GM23338 (cell line): Measurements from ENCODE around the gene C1QTNF5. TPM values are rescaled to one million over a fixed set of nuclear protein-coding genes. Genes with fewer than 3 reads are reported as not detected.

Experiments
- ATAC-seq: fragments of 200-7000 bp; cut with Tn5 transposase; 3 replicates; pipeline ENCODE4 v1.9.1; 2020
- DNase-seq: peaks from one replicate; pipeline ENCODE4 v3.0.0-alpha.2; 2015; ENCODE audit warnings: low spot score
- H2AFZ ChIP-seq: fragments of 200-600 bp; sonication (generic); 2 replicates; pipeline ENCODE4 v1.8.0; 2016; ENCODE audit warnings: antibody characterized with exemption, mild to moderate bottlenecking, moderate library complexity
- H3F3A ChIP-seq: fragments of 200-600 bp; sonication (generic); replicated peaks from 2 replicates; pipeline ENCODE4 v1.8.0; 2017; ENCODE audit warnings: antibody characterized with exemption, mixed run types, low read depth
- H3K27ac ChIP-seq: fragments of 200-600 bp; sonication (generic); 2 replicates; pipeline ENCODE4 v1.6.1; 2016; ENCODE audit warnings: low read depth
- H3K27me3 ChIP-seq: fragments of 200-600 bp; sonication (generic); 2 replicates; pipeline ENCODE4 v1.8.0; 2016; ENCODE audit warnings: mild to moderate bottlenecking, mixed run types, moderate library complexity; ENCODE audit not compliant: insufficient read depth
- H3K36me3 ChIP-seq: fragments of 200-600 bp; sonication (generic); 2 replicates; pipeline ENCODE4 v1.8.0; 2016; ENCODE audit warnings: mild to moderate bottlenecking; ENCODE audit not compliant: insufficient read depth
- H3K4me1 ChIP-seq: fragments of 200-600 bp; sonication (generic); 2 replicates; pipeline ENCODE4 v1.8.0; 2016; ENCODE audit warnings: mild to moderate bottlenecking, moderate library complexity; ENCODE audit not compliant: insufficient read depth
- H3K4me2 ChIP-seq: fragments of 200-600 bp; sonication (generic); 2 replicates; pipeline ENCODE4 v1.7.1; 2017; ENCODE audit warnings: mixed run types
- H3K4me3 ChIP-seq: fragments of 200-600 bp; sonication (generic); 2 replicates; pipeline ENCODE4 v1.6.1; 2016; ENCODE audit warnings: mixed run types
- H3K79me2 ChIP-seq: fragments of 200-600 bp; sonication (generic); replicated peaks from 2 replicates; pipeline ENCODE4 v1.8.0; 2017; ENCODE audit warnings: mild to moderate bottlenecking; ENCODE audit not compliant: insufficient read depth
- H3K9me2 ChIP-seq: fragments of 200-600 bp; sonication (generic); 2 replicates; pipeline ENCODE4 v1.8.0; 2017; ENCODE audit not compliant: insufficient read depth
- H4K20me1 ChIP-seq: fragments of 200-600 bp; sonication (generic); replicated peaks from 2 replicates; pipeline ENCODE4 v1.8.0; 2017; ENCODE audit warnings: mild to moderate bottlenecking; ENCODE audit not compliant: insufficient read depth
- H3K27ac Mint-ChIP-seq: 2 replicates; pipeline ENCODE4 v1.8.0; 2020; ENCODE audit warnings: inconsistent platforms, mild to moderate bottlenecking, moderate library complexity, mixed read lengths
- H3K27me3 Mint-ChIP-seq: 3 replicates; pipeline ENCODE4 v1.8.0; 2022; ENCODE audit warnings: low read depth, mild to moderate bottlenecking, moderate library complexity, mixed read lengths, inconsistent platforms; ENCODE audit not compliant: insufficient read depth, poor library complexity
- H3K36me3 Mint-ChIP-seq: 3 replicates; pipeline ENCODE4 v1.8.0; 2021; ENCODE audit warnings: low read depth, mild to moderate bottlenecking, inconsistent platforms, moderate library complexity, mixed read lengths
- H3K4me1 Mint-ChIP-seq: 3 replicates; pipeline ENCODE4 v1.8.0; 2020; ENCODE audit warnings: mild to moderate bottlenecking, inconsistent platforms, mixed read lengths
- H3K4me3 Mint-ChIP-seq: 3 replicates; pipeline ENCODE4 v1.8.0; 2021; ENCODE audit warnings: moderate library complexity, mild to moderate bottlenecking, inconsistent platforms, mixed read lengths
- H3K9me3 Mint-ChIP-seq: 3 replicates; pipeline ENCODE4 v1.8.0; 2020; ENCODE audit warnings: moderate library complexity, mild to moderate bottlenecking, inconsistent platforms, mixed read lengths
- CREB1 ChIP-seq: fragments of 250-450 bp; sonication (Bioruptor Pico); IDR thresholded peaks from 2 replicates; pipeline ENCODE4 v1.5.0; 2020; ENCODE audit warnings: low read depth, mild to moderate bottlenecking, moderate library complexity
- EZH2 ChIP-seq: fragments of 200-600 bp; sonication (generic); IDR thresholded peaks from one replicate; pipeline ENCODE4 v1.8.0; 2017; ENCODE audit warnings: antibody characterized with exemption, mild to moderate bottlenecking, low read depth; ENCODE audit not compliant: unreplicated experiment
- EZH2phosphoT487 ChIP-seq: fragments of 200-600 bp; sonication (generic); IDR thresholded peaks from one replicate; pipeline ENCODE4 v1.8.1; 2018; ENCODE audit warnings: antibody characterized with exemption; ENCODE audit not compliant: unreplicated experiment
- JUNB ChIP-seq: IDR thresholded peaks from one replicate; pipeline ENCODE4 v1.6.1; 2016; ENCODE audit warnings: antibody characterized with exemption; ENCODE audit not compliant: unreplicated experiment
- NANOG ChIP-seq: IDR thresholded peaks from 2 replicates; pipeline ENCODE4 v1.6.1; 2016; ENCODE audit warnings: antibody characterized with exemption, borderline replicate concordance
- POLR2AphosphoS5 ChIP-seq: IDR thresholded peaks from 2 replicates; pipeline ENCODE4 v1.6.1; 2016; ENCODE audit warnings: antibody characterized with exemption, low read depth
- STAT1 ChIP-seq: IDR thresholded peaks from one replicate; pipeline ENCODE4 v1.6.1; 2016; ENCODE audit warnings: antibody characterized with exemption; ENCODE audit not compliant: unreplicated experiment
- ZNF114 ChIP-seq: fragments of 250-450 bp; sonication (Bioruptor Pico); IDR thresholded peaks from 2 replicates; pipeline ENCODE4 v1.5.0; 2020; ENCODE audit warnings: mild to moderate bottlenecking, moderate library complexity
- ZNF331 ChIP-seq: fragments of 250-450 bp; sonication (Bioruptor Pico); IDR thresholded peaks from 2 replicates; pipeline ENCODE4 v1.5.0; 2020; ENCODE audit warnings: low read depth, mild to moderate bottlenecking, moderate library complexity
- polyA plus RNA-seq: library from polyadenylated mRNA; unstranded; fragments of >200 nt; fragmentation: Nextera tagmentation; extraction: Ambion mirVana; gene quantifications from 2 replicates; pipeline ENCODE4 v1.2.1, GENCODE V29; 2016
- total RNA-seq: library from RNA; depleted of rRNA; stranded (reverse); fragments of >200 nt; shearing (Covaris generic); gene quantifications from 2 replicates; pipeline ENCODE4 v1.2.3, GENCODE V29; 2014
- TF ChIP-seq, protein P1 (sequence below): IDR thresholded peaks from one replicate; pipeline ENCODE4 v1.6.1; 2018; ENCODE audit warnings: antibody characterized with exemption; ENCODE audit not compliant: unreplicated experiment
- TF ChIP-seq, protein P2 (sequence below), 2 experiments: fragments of 200-600 bp in 1 of 2; sonication (generic) in 1 of 2; conservative IDR thresholded peaks; 2 replicates each; pipeline versions ENCODE4 v1.5.1 to v1.6.1; 2016 to 2017; ENCODE audit warnings: antibody characterized with exemption in 2 of 2, low read depth in 2 of 2, mild to moderate bottlenecking in 2 of 2, moderate library complexity in 1 of 2
- TF ChIP-seq, protein P3 (sequence below): fragments of 250-450 bp; sonication (Bioruptor Pico); IDR thresholded peaks from 2 replicates; pipeline ENCODE4 v1.5.0; 2020; ENCODE audit warnings: mild to moderate bottlenecking, moderate library complexity
- TF ChIP-seq, protein P4 (sequence below): IDR thresholded peaks from 2 replicates; pipeline ENCODE4 v1.6.1; 2016; ENCODE audit warnings: antibody characterized with exemption

C1QTNF5 gene
- total and polyA plus RNA-seq, 2 experiments from 2014 or later = 1.9 TPM

DNA sequence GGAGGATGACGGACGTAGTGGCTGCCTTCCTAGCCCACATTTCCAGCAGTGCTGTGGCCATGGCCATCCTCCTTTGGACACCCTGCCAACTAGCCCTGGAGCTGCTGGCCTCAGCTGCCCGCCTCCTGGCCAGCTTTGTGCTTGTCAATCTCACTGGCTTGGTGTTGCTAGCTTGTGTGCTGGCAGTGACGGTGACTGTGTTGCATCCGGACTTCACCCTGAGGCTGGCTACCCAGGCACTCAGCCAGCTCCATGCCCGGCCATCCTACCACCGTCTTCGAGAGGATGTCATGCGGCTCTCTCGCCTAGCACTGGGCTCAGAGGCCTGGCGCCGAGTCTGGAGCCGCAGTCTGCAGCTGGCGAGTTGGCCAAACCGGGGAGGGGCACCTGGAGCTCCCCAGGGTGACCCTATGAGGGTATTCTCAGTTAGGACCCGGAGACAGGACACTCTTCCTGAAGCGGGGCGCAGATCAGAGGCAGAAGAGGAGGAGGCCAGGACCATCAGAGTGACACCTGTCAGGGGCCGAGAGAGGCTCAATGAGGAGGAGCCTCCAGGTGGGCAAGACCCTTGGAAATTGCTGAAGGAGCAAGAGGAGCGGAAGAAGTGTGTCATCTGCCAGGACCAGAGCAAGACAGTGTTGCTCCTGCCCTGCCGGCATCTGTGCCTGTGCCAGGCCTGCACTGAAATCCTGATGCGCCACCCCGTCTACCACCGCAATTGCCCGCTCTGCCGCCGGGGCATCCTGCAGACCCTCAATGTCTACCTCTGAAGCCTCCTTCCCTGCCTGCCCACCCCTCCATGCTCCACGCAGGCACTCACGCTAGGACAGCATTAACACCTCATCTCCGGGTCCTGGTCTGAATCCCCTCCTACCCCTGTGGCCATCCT, 4.8 kb downstream of the C1QTNF5 start:
- DNase-seq = no peak
- H3K9me2 ChIP-seq = no peaks in the 10 kb centered on the region
- peaks cover 40% of the 10 kb centered on the region for H3K4me1 ChIP-seq
- H3K4me3 ChIP-seq = peak overlapping the region; percentile 97
- H3K27ac ChIP-seq = no peak overlapping the region
- Mint-ChIP-seq H3K27ac (no peak overlapping the region), H3K9me3 (no peaks in the 10 kb centered on the region; the same call in 2 of the 3 replicates), H3K27me3 (peaks cover 37% of the 10 kb centered on the region), H3K4me1 (peaks cover 53% of the 10 kb centered on the region), H3K4me3 (peak overlapping the region; percentile 100), H3K36me3 (peaks cover 16% of the 10 kb centered on the region; the same call in 2 of the 3 replicates)
- ATAC-seq = no peak
- peak overlapping the region; percentile 99 for H3K4me2 ChIP-seq
- no peaks in the 10 kb centered on the region for H4K20me1 ChIP-seq
- no peak overlapping the region for H2AFZ ChIP-seq
- H3K79me2 ChIP-seq = peaks cover 22% of the 10 kb centered on the region
- H3F3A ChIP-seq = peaks cover 25% of the 10 kb centered on the region
- peaks cover 24% of the 10 kb centered on the region for H3K27me3 ChIP-seq
- TF ChIP-seq, protein P1, sequence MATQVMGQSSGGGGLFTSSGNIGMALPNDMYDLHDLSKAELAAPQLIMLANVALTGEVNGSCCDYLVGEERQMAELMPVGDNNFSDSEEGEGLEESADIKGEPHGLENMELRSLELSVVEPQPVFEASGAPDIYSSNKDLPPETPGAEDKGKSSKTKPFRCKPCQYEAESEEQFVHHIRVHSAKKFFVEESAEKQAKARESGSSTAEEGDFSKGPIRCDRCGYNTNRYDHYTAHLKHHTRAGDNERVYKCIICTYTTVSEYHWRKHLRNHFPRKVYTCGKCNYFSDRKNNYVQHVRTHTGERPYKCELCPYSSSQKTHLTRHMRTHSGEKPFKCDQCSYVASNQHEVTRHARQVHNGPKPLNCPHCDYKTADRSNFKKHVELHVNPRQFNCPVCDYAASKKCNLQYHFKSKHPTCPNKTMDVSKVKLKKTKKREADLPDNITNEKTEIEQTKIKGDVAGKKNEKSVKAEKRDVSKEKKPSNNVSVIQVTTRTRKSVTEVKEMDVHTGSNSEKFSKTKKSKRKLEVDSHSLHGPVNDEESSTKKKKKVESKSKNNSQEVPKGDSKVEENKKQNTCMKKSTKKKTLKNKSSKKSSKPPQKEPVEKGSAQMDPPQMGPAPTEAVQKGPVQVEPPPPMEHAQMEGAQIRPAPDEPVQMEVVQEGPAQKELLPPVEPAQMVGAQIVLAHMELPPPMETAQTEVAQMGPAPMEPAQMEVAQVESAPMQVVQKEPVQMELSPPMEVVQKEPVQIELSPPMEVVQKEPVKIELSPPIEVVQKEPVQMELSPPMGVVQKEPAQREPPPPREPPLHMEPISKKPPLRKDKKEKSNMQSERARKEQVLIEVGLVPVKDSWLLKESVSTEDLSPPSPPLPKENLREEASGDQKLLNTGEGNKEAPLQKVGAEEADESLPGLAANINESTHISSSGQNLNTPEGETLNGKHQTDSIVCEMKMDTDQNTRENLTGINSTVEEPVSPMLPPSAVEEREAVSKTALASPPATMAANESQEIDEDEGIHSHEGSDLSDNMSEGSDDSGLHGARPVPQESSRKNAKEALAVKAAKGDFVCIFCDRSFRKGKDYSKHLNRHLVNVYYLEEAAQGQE = no peak
- TF ChIP-seq, protein P2, sequence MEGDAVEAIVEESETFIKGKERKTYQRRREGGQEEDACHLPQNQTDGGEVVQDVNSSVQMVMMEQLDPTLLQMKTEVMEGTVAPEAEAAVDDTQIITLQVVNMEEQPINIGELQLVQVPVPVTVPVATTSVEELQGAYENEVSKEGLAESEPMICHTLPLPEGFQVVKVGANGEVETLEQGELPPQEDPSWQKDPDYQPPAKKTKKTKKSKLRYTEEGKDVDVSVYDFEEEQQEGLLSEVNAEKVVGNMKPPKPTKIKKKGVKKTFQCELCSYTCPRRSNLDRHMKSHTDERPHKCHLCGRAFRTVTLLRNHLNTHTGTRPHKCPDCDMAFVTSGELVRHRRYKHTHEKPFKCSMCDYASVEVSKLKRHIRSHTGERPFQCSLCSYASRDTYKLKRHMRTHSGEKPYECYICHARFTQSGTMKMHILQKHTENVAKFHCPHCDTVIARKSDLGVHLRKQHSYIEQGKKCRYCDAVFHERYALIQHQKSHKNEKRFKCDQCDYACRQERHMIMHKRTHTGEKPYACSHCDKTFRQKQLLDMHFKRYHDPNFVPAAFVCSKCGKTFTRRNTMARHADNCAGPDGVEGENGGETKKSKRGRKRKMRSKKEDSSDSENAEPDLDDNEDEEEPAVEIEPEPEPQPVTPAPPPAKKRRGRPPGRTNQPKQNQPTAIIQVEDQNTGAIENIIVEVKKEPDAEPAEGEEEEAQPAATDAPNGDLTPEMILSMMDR (conservative IDR thresholded peaks at IDR 0.05; ENCODE audit: low read depth in 2 of 2) = no peak
- TF ChIP-seq NANOG = no peak
- TF ChIP-seq ZNF331 (CRISPR knock-in tag) = no peak
- no peak for TF ChIP-seq EZH2
- TF ChIP-seq POLR2AphosphoS5 = no peak
- no peak for TF ChIP-seq STAT1
- TF ChIP-seq JUNB = no peak
- TF ChIP-seq EZH2phosphoT487 = no peak
- TF ChIP-seq, protein P3, sequence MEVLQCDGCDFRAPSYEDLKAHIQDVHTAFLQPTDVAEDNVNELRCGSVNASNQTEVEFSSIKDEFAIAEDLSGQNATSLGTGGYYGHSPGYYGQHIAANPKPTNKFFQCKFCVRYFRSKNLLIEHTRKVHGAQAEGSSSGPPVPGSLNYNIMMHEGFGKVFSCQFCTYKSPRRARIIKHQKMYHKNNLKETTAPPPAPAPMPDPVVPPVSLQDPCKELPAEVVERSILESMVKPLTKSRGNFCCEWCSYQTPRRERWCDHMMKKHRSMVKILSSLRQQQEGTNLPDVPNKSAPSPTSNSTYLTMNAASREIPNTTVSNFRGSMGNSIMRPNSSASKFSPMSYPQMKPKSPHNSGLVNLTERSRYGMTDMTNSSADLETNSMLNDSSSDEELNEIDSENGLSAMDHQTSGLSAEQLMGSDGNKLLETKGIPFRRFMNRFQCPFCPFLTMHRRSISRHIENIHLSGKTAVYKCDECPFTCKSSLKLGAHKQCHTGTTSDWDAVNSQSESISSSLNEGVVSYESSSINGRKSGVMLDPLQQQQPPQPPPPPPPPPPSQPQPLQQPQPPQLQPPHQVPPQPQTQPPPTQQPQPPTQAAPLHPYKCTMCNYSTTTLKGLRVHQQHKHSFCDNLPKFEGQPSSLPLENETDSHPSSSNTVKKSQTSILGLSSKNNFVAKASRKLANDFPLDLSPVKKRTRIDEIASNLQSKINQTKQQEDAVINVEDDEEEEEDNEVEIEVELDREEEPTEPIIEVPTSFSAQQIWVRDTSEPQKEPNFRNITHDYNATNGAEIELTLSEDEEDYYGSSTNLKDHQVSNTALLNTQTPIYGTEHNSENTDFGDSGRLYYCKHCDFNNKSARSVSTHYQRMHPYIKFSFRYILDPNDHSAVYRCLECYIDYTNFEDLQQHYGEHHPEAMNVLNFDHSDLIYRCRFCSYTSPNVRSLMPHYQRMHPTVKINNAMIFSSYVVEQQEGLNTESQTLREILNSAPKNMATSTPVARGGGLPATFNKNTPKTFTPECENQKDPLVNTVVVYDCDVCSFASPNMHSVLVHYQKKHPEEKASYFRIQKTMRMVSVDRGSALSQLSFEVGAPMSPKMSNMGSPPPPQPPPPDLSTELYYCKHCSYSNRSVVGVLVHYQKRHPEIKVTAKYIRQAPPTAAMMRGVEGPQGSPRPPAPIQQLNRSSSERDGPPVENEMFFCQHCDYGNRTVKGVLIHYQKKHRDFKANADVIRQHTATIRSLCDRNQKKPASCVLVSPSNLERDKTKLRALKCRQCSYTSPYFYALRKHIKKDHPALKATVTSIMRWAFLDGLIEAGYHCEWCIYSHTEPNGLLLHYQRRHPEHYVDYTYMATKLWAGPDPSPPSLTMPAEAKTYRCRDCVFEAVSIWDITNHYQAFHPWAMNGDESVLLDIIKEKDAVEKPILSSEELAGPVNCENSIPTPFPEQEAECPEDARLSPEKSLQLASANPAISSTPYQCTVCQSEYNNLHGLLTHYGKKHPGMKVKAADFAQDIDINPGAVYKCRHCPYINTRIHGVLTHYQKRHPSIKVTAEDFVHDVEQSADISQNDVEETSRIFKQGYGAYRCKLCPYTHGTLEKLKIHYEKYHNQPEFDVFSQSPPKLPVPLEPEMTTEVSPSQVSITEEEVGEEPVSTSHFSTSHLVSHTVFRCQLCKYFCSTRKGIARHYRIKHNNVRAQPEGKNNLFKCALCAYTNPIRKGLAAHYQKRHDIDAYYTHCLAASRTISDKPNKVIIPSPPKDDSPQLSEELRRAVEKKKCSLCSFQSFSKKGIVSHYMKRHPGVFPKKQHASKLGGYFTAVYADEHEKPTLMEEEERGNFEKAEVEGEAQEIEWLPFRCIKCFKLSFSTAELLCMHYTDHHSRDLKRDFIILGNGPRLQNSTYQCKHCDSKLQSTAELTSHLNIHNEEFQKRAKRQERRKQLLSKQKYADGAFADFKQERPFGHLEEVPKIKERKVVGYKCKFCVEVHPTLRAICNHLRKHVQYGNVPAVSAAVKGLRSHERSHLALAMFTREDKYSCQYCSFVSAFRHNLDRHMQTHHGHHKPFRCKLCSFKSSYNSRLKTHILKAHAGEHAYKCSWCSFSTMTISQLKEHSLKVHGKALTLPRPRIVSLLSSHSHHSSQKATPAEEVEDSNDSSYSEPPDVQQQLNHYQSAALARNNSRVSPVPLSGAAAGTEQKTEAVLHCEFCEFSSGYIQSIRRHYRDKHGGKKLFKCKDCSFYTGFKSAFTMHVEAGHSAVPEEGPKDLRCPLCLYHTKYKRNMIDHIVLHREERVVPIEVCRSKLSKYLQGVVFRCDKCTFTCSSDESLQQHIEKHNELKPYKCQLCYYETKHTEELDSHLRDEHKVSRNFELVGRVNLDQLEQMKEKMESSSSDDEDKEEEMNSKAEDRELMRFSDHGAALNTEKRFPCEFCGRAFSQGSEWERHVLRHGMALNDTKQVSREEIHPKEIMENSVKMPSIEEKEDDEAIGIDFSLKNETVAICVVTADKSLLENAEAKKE = no peak
- TF ChIP-seq ZNF114 = no peak
- TF ChIP-seq, protein P4, sequence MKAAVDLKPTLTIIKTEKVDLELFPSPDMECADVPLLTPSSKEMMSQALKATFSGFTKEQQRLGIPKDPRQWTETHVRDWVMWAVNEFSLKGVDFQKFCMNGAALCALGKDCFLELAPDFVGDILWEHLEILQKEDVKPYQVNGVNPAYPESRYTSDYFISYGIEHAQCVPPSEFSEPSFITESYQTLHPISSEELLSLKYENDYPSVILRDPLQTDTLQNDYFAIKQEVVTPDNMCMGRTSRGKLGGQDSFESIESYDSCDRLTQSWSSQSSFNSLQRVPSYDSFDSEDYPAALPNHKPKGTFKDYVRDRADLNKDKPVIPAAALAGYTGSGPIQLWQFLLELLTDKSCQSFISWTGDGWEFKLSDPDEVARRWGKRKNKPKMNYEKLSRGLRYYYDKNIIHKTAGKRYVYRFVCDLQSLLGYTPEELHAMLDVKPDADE = no peak
- TF ChIP-seq CREB1 = no peak
- no peaks in the 10 kb centered on the region; the same call in 1 of the 2 replicates for H3K36me3 ChIP-seq
